Neural crest cell (in vitro differentiated cells): Measurements from ENCODE around the gene KIF26B. TPM values are rescaled to one million over a fixed set of nuclear protein-coding genes. Genes with fewer than 3 reads are reported as not detected.
A peak's percentile ranks its signal among the peaks of the same experiment; 100 is the strongest.

Experiments used
- DNase-seq: peaks from one replicate; pipeline ENCODE4 v3.0.0; 2021; ENCODE audit warnings: low read depth, mixed read lengths, low spot score
- H3K27ac Mint-ChIP-seq: one replicate; pipeline ENCODE4 v1.8.0; 2021; ENCODE audit warnings: mild to moderate bottlenecking, mixed read lengths; ENCODE audit not compliant: unreplicated experiment
- H3K27me3 Mint-ChIP-seq: 2 replicates; pipeline ENCODE4 v1.8.0; 2021; ENCODE audit warnings: low read depth, mild to moderate bottlenecking, mixed read lengths
- H3K36me3 Mint-ChIP-seq: 2 replicates; pipeline ENCODE4 v1.8.0; 2021; ENCODE audit warnings: low read depth, mild to moderate bottlenecking, mixed read lengths
- H3K4me1 Mint-ChIP-seq: 2 replicates; pipeline ENCODE4 v1.8.0; 2021; ENCODE audit warnings: mixed read lengths
- H3K4me3 Mint-ChIP-seq: one replicate; pipeline ENCODE4 v1.8.0; 2021; ENCODE audit warnings: mild to moderate bottlenecking, mixed read lengths
- H3K9me3 Mint-ChIP-seq: 2 replicates; pipeline ENCODE4 v1.8.0; 2021; ENCODE audit warnings: mixed read lengths
- CTCF ChIP-seq: fragments of 200-600 bp; sonication (generic); conservative IDR thresholded peaks from 2 replicates; pipeline ENCODE4 v1.5.0; 2021; ENCODE audit warnings: antibody characterized with exemption, mild to moderate bottlenecking
- total RNA-seq: library from RNA; stranded (reverse); gene quantifications from 2 replicates; pipeline ENCODE4 v1.2.1, GENCODE V29; 2021

Gene KIF26B
- total RNA-seq, 1 donor from 2014 or later, result 6.2 TPM

- Mint-ChIP-seq H3K4me3 (no peak overlapping the region), H3K36me3 (peaks cover 3% of the 10 kb centered on the region), H3K4me1 (peaks cover 22% of the 10 kb centered on the region), H3K27me3 (no peaks in the 10 kb centered on the region), H3K9me3 (no peaks in the 10 kb centered on the region), H3K27ac (peak overlapping the region; percentile 50)
- no peak for DNase-seq
- no peak for TF ChIP-seq CTCF
These were observed 210.6 kb downstream of the KIF26B start for GRCh38 chr1:245365095-245366020.

- DNase-seq, result no peak
- Mint-ChIP-seq H3K4me1 (peaks cover 22% of the 10 kb centered on the region), H3K9me3 (no peaks in the 10 kb centered on the region), H3K27me3 (no peaks in the 10 kb centered on the region), H3K27ac (no peak overlapping the region), H3K4me3 (no peak overlapping the region), H3K36me3 (peaks cover 7% of the 10 kb centered on the region)
- no peak for TF ChIP-seq CTCF
These were observed 212.1 kb downstream of the KIF26B start for GRCh38 chr1:245366886-245367285.

- H3K36me3 Mint-ChIP-seq, result peaks cover 14% of the 10 kb centered on the region
- H3K4me3 Mint-ChIP-seq, result no peak overlapping the region
- no peak overlapping the region for H3K27ac Mint-ChIP-seq
- no peak for DNase-seq
- peaks cover 6% of the 10 kb centered on the region for H3K9me3 Mint-ChIP-seq
- no peak for TF ChIP-seq CTCF
- H3K4me1 Mint-ChIP-seq, result peaks cover 6% of the 10 kb centered on the region
- no peaks in the 10 kb centered on the region for H3K27me3 Mint-ChIP-seq
These were observed 215.5 kb downstream of the KIF26B start for GRCh38 chr1:245370175-245370825.

- Mint-ChIP-seq H3K27ac (no peak overlapping the region), H3K27me3 (no peaks in the 10 kb centered on the region), H3K9me3 (peaks cover 6% of the 10 kb centered on the region), H3K4me3 (no peak overlapping the region), H3K36me3 (peaks cover 14% of the 10 kb centered on the region), H3K4me1 (no peaks in the 10 kb centered on the region)
- DNase-seq, result no peak
- no peak for TF ChIP-seq CTCF
These were observed 216.3 kb downstream of the KIF26B start for GRCh38 chr1:245370905-245371581.

DNA sequence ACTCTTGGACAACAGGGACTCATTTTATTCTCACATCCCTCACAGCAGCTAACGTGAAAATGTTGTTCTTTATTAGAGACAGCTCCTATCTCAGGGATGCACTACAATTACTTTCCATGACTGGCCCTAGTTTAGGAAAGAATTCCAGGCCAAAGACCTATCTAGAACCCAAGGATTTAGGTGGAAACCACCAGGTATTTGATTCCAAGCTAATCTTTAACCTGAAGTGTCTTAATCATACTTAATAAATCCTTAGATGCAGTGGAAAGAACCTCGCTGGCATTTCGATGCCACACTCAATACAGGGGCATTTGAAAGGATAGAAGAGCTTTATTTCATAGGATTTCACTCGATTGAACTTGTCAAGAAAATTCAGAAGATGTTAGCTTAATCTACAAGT, 218.3 kb downstream of the KIF26B start:
- H3K4me1 Mint-ChIP-seq, result no peaks in the 10 kb centered on the region
- H3K4me3 Mint-ChIP-seq, result no peak overlapping the region
- no peak overlapping the region for H3K27ac Mint-ChIP-seq
- H3K36me3 Mint-ChIP-seq, result peaks cover 11% of the 10 kb centered on the region
- no peak for DNase-seq
- H3K27me3 Mint-ChIP-seq, result no peaks in the 10 kb centered on the region
- peaks cover 6% of the 10 kb centered on the region for H3K9me3 Mint-ChIP-seq
- TF ChIP-seq CTCF, result no peak
